ENCODE measurements around the gene PLEKHG4.

The PLEKHG4 gene

GRCh38 chr16:67326472-67327309, 47.4 kb downstream of the PLEKHG4 start, which contains the start of the genes KCTD19 and LRRC36:
Gene KCTD19 (minus strand): TSS chr16:67326741. CDS start chr16:67326707, 34 bp downstream.
Gene LRRC36 (plus strand): TSS chr16:67326815. CDS start chr16:67326863, 48 bp downstream.
- no peak for DNase-seq

GRCh38 chr16:67327743-67328142, 48.4 kb downstream of the PLEKHG4 start:
- no peak for DNase-seq

GRCh38 chr16:67329901-67330300, 50.6 kb downstream of the PLEKHG4 start:
- no peak for DNase-seq

GRCh38 chr16:67333315-67333714, 54.0 kb downstream of the PLEKHG4 start:
- DNase-seq, result no peak

DNA sequence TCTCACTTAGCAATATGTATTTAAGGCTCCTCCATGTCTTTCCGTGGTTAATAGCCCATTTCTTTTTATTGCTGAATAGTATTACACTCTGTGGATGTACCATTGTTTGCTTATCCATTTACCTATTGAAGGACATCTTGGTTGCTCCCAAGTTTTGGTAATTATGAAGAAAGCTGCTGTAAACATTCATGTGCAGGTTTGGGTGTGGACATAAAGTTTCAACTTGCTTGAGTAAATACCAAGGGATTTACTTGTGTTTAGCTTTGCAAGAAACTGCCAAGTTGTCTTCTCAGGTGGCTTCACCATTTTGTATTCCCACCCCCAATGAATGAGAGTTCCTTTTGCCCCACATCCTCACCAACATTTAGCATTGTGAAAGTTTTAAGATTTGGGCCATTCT, 56.8 kb downstream of the PLEKHG4 start:
- no peak for DNase-seq

- DNase-seq, result no peak
These were observed 57.3 kb downstream of the PLEKHG4 start for GRCh38 chr16:67336648-67337047.
